HepG2 (cell line): ENCODE measurements around the gene ASIC2. TPM values are rescaled to one million over a fixed set of nuclear protein-coding genes. Genes with fewer than 3 reads are reported as not detected.

Source experiments
- ATAC-seq: fragments of 200-7000 bp; cut with Tn5 transposase; 3 replicates; pipeline ENCODE4 v1.9.1; 2020; ENCODE audit warnings: mild to moderate bottlenecking, moderate library complexity
- BruUV-seq: library from RNA; stranded (reverse); fragments of 400-500 nt; replicated peaks from 2 replicates; lab custom pipeline; 2021; lab: Mats Ljungman, UMichigan
- CTCF ChIA-PET: fragments of 300-600 bp; formaldehyde crosslinking; extraction: SDS; loops from one replicate; lab custom pipeline; 2021; ENCODE audit warnings: low total read pairs, inconsistent platforms, low intra/inter-chr PET ratio; lab: Yijun Ruan, JAX
- POLR2A ChIA-PET: fragments of 350-600 bp; sonication (Branson Sonifier 250); formaldehyde crosslinking; loops from one replicate; lab custom pipeline; 2020; ENCODE audit warnings: antibody characterized with exemption, inconsistent platforms; lab: Yijun Ruan, JAX
- DNase-seq: peaks from one replicate; pipeline ENCODE4 v3.0.0-alpha.2; 2015; ENCODE audit warnings: low spot score
- FAIRE-seq: peaks from 3 replicates; lab custom pipeline; 2011; peaks lifted over from hg19 to GRCh38; lab: Jason Lieb, UNC
- H2AFZ ChIP-seq: one replicate; pipeline ENCODE4 v1.6.1; 2011; ENCODE audit warnings: low read length, inconsistent platforms
- H3K27ac ChIP-seq: fragments of 300-600 bp; 3 replicates; pipeline ENCODE4 v1.8.0; 2011; ENCODE audit warnings: mixed run types, mild to moderate bottlenecking, mixed read lengths, low read length, inconsistent platforms; ENCODE audit not compliant: insufficient read depth; ENCODE audit errors: extremely low read length
- H3K27me3 ChIP-seq, 2 experiments: fragments of 200-600 bp in 1 of 2; 2 replicates in 1 of 2; 3 replicates in 1 of 2; pipeline versions ENCODE4 v1.6.0 to v1.8.0; 2011; ENCODE audit warnings: low read length in 2 of 2, mild to moderate bottlenecking in 2 of 2, moderate library complexity in 2 of 2, inconsistent platforms in 1 of 2; ENCODE audit not compliant: insufficient read depth in 2 of 2, control insufficient read depth in 1 of 2
- H3K36me3 ChIP-seq, 2 experiments: fragments of 200-600 bp in 1 of 2; replicated peaks in 1 of 2; 2 replicates in 1 of 2; 3 replicates in 1 of 2; pipeline versions ENCODE4 v1.5.1 to v1.8.0; 2011; ENCODE audit warnings: low read length in 2 of 2, inconsistent platforms in 1 of 2; ENCODE audit not compliant: insufficient read depth in 2 of 2, control insufficient read depth in 1 of 2
- H3K4me1 ChIP-seq: 2 replicates; pipeline ENCODE4 v1.5.1; 2012; ENCODE audit warnings: low read length, inconsistent platforms; ENCODE audit not compliant: insufficient read depth
- H3K4me2 ChIP-seq: 2 replicates; pipeline ENCODE4 v1.6.0; 2011; ENCODE audit warnings: low read depth, low read length, inconsistent platforms
- H3K4me3 ChIP-seq, 3 experiments: fragments of 200-600 bp in 1 of 3; sonication (generic), shearing (Covaris generic) in 1 of 3; replicated peaks in 1 of 3; 2 replicates each; pipeline ENCODE4 v1.5.1; 2011 to 2016; ENCODE audit warnings: low read length in 3 of 3, inconsistent platforms in 2 of 3, low read depth in 2 of 3, mild to moderate bottlenecking in 2 of 3, control low read depth in 1 of 3, mixed read lengths in 1 of 3; ENCODE audit not compliant: insufficient read depth in 1 of 3
- H3K79me2 ChIP-seq: one replicate; pipeline ENCODE4 v1.6.1; 2011; ENCODE audit warnings: low read length, inconsistent platforms; ENCODE audit not compliant: insufficient read depth
- H3K9ac ChIP-seq: 2 replicates; pipeline ENCODE4 v1.6.0; 2011; ENCODE audit warnings: mild to moderate bottlenecking, low read depth, low read length, inconsistent platforms; ENCODE audit not compliant: insufficient read depth
- H3K9me3 ChIP-seq: 2 replicates; pipeline ENCODE4 v1.5.1; 2012; ENCODE audit warnings: mild to moderate bottlenecking, low read length
- H4K20me1 ChIP-seq: 2 replicates; pipeline ENCODE4 v1.6.0; 2011; ENCODE audit warnings: inconsistent platforms, mild to moderate bottlenecking, low read length, moderate library complexity; ENCODE audit not compliant: insufficient read depth
- ARHGAP35 ChIP-seq: sonication (generic); formaldehyde crosslinking; IDR thresholded peaks from 2 replicates; pipeline ENCODE4 v1.9.0; 2022; ENCODE audit warnings: mild to moderate bottlenecking, inconsistent platforms, moderate library complexity, missing genetic modification reagents, borderline replicate concordance
- ARID2 ChIP-seq: sonication (generic); formaldehyde crosslinking; IDR thresholded peaks from 2 replicates; pipeline ENCODE4 v1.8.1; 2022; ENCODE audit warnings: mild to moderate bottlenecking, missing genetic modification reagents, borderline replicate concordance
- CHD2 ChIP-seq: IDR thresholded peaks from 2 replicates; pipeline ENCODE4 v1.6.1; 2011; ENCODE audit warnings: low read depth, low read length, improper control_type of control experiment
- GATAD2A ChIP-seq: IDR thresholded peaks from 2 replicates; pipeline ENCODE4 v1.6.1; 2016
- MTF1 ChIP-seq: sonication (generic); formaldehyde crosslinking; IDR thresholded peaks from 2 replicates; pipeline ENCODE4 v1.5.0; 2020; ENCODE audit warnings: missing genetic modification reagents
- PCBP2 ChIP-seq: fragments of 200-400 bp; formaldehyde crosslinking; optimal IDR thresholded peaks from 2 replicates; pipeline ENCODE3; 2018; ENCODE audit warnings: low read length, low read depth; ENCODE audit not compliant: poor library complexity, severe bottlenecking
- RELA ChIP-seq: sonication (generic); formaldehyde crosslinking; IDR thresholded peaks from 2 replicates; pipeline ENCODE4 v1.4.0; 2020; ENCODE audit warnings: missing genetic modification reagents
- SALL1 ChIP-seq: sonication (generic); formaldehyde crosslinking; IDR thresholded peaks from 2 replicates; pipeline ENCODE4 v1.8.0; 2022; ENCODE audit warnings: mild to moderate bottlenecking, missing genetic modification reagents
- THAP7 ChIP-seq: sonication (generic); formaldehyde crosslinking; IDR thresholded peaks from 2 replicates; pipeline ENCODE4 v1.8.1; 2023; ENCODE audit warnings: mild to moderate bottlenecking, missing genetic modification reagents
- XBP1 ChIP-seq: sonication (generic); formaldehyde crosslinking; IDR thresholded peaks from 2 replicates; pipeline ENCODE4 v1.5.0; 2020; ENCODE audit warnings: missing genetic modification reagents
- ZFAT ChIP-seq: sonication (generic); formaldehyde crosslinking; conservative IDR thresholded peaks from 2 replicates; pipeline ENCODE4 v1.8.1; 2023; ENCODE audit warnings: missing genetic modification reagents, inconsistent platforms
- ZFP1 ChIP-seq: IDR thresholded peaks from 2 replicates; pipeline ENCODE4 v1.6.1; 2016
- ZNF280D ChIP-seq: sonication (generic); formaldehyde crosslinking; IDR thresholded peaks from 2 replicates; pipeline ENCODE4 v1.5.1; 2020; ENCODE audit warnings: mild to moderate bottlenecking, missing genetic modification reagents
- ZNF292 ChIP-seq: sonication (generic); formaldehyde crosslinking; IDR thresholded peaks from 2 replicates; pipeline ENCODE4 v1.8.1; 2022; ENCODE audit warnings: mild to moderate bottlenecking, low read depth, missing genetic modification reagents, borderline replicate concordance
- ZNF382 ChIP-seq: sonication (generic); formaldehyde crosslinking; IDR thresholded peaks from 2 replicates; pipeline ENCODE4 v1.5.0; 2020; ENCODE audit warnings: missing genetic modification reagents, mild to moderate bottlenecking, borderline replicate concordance
- ZNF484 ChIP-seq: sonication (generic); formaldehyde crosslinking; IDR thresholded peaks from 2 replicates; pipeline ENCODE4 v1.5.1; 2020; ENCODE audit warnings: mild to moderate bottlenecking, low read depth, missing genetic modification reagents, borderline replicate concordance
- ZNF556 ChIP-seq: sonication (generic); formaldehyde crosslinking; IDR thresholded peaks from 2 replicates; pipeline ENCODE4 v1.4.0; 2020; ENCODE audit warnings: mild to moderate bottlenecking, missing genetic modification reagents, borderline replicate concordance
- ZNF629 ChIP-seq: sonication (generic); formaldehyde crosslinking; conservative IDR thresholded peaks from 2 replicates; pipeline ENCODE4 v1.5.0; 2020; ENCODE audit warnings: missing genetic modification reagents
- ZNF768 ChIP-seq: sonication (generic); formaldehyde crosslinking; IDR thresholded peaks from 2 replicates; pipeline ENCODE4 v1.4.0; 2020; ENCODE audit warnings: missing genetic modification reagents
- ZNF883 ChIP-seq: sonication (generic); formaldehyde crosslinking; IDR thresholded peaks from 2 replicates; pipeline ENCODE4 v1.5.1; 2020; ENCODE audit warnings: mild to moderate bottlenecking, missing genetic modification reagents; ENCODE audit errors: not compliant biosample characterization
- WGBS: methylation state at CpG from one replicate; pipeline ENCODE4 v1.1.6; 2017; ENCODE audit warnings: low lambda C conversion rate; 5-methylcytosine and 5-hydroxymethylcytosine counted together
- in situ Hi-C: cut with HindIII; loops from 2 replicates; pipeline ENCODE4 v1.10.0; 2017; ENCODE audit warnings: low pct_unique_long_range_greater_than_20kb; ENCODE audit not compliant: extremely low pct_ligation_motif_present
- intact Hi-C: fragments of 100-400 bp; cut with micrococcal nuclease; formaldehyde crosslinking; loops from one replicate; pipeline ENCODE4 v1.10.0; 2022; ENCODE audit not compliant: unreplicated experiment
- polyA plus RNA-seq, 8 experiments: library from polyadenylated mRNA; depleted of rRNA in 3 of 8; stranded (reverse) in 7 of 8; unstranded in 1 of 8; fragments of >200 nt; fragmentation: Illumina TruSeq in 4 of 8; extraction: Trizol in 4 of 8; gene quantifications; 2 replicates each; pipeline versions ENCODE4 v1.2.1 to v1.2.3, GENCODE V29; 2011 to 2016; ENCODE audit warnings: low read depth in 4 of 8, missing spikeins in 1 of 8, mixed read lengths in 1 of 8; ENCODE audit not compliant: insufficient read depth in 1 of 8
- total RNA-seq, 5 experiments: library from RNA; depleted of rRNA; stranded (reverse); fragments of >200 nt; fragmentation: Illumina TruSeq; extraction: Trizol; gene quantifications; 2 replicates each; pipeline ENCODE4 v1.2.3, GENCODE V29; 2016; ENCODE audit warnings: low read depth in 1 of 5

ASIC2 gene
- total and polyA plus RNA-seq, 2 of the 13 experiments (the other 11 are each of a cell fraction or from before 2014, with no cell fraction given) = not detected

GRCh38 chr17:33086041-33086440 is 207.1 kb downstream of the ASIC2 start:
- no peak overlapping the region for H3K4me2 ChIP-seq
- H3K27me3 ChIP-seq = no peaks in the 10 kb centered on the region
- H3K4me3 ChIP-seq = no peak overlapping the region
- no peaks in the 10 kb centered on the region for H3K79me2 ChIP-seq
- no peak overlapping the region for H3K9ac ChIP-seq
- FAIRE-seq (no peak), ATAC-seq (no peak), DNase-seq (no peak)
- intact Hi-C loops = no loop called here
- no peaks in the 10 kb centered on the region for H3K9me3 ChIP-seq
- no peak overlapping the region for H2AFZ ChIP-seq
- peaks cover 17% of the 10 kb centered on the region for H3K4me1 ChIP-seq
- no peaks in the 10 kb centered on the region for H4K20me1 ChIP-seq
- 0% methylated on average over 1 of the region's 1 CpG for WGBS
- ChIA-PET CTCF (no interaction called here), POLR2A (no interaction called here)
- in situ Hi-C loops = no loop called here
- BruUV-seq = no TSS peak
- no peaks in the 10 kb centered on the region for H3K36me3 ChIP-seq
- no peak overlapping the region for H3K27ac ChIP-seq
- TF ChIP-seq ZNF768 (CRISPR knock-in tag) = no peak
- TF ChIP-seq CHD2 = no peak
- TF ChIP-seq XBP1 (CRISPR knock-in tag) = no peak
- no peak for TF ChIP-seq ARHGAP35
- TF ChIP-seq GATAD2A = no peak
- TF ChIP-seq ZNF382 (CRISPR knock-in tag) = no peak
- no peak for TF ChIP-seq ZNF280D
- no peak for TF ChIP-seq MTF1 (CRISPR knock-in tag)
- no peak for TF ChIP-seq ZNF484 (CRISPR knock-in tag)
- TF ChIP-seq RELA (CRISPR knock-in tag) = no peak
- TF ChIP-seq ZNF556 (CRISPR knock-in tag) = no peak
- no peak for TF ChIP-seq THAP7 (CRISPR knock-in tag)
- TF ChIP-seq ZNF292 (CRISPR knock-in tag) = no peak
- no peak for TF ChIP-seq ZNF629 (CRISPR knock-in tag)
- no peak for TF ChIP-seq SALL1 (CRISPR knock-in tag)
- TF ChIP-seq ZFAT = no peak
- TF ChIP-seq ZFP1 (CRISPR knock-in tag) = no peak
- no peak for TF ChIP-seq PCBP2
- TF ChIP-seq ZNF883 (CRISPR knock-in tag) = no peak
- TF ChIP-seq ARID2 (CRISPR knock-in tag) = no peak
